SK-N-SH (cell line): ENCODE results near the gene ANO6. TPM values are rescaled to one million over a fixed set of nuclear protein-coding genes. Genes with fewer than 3 reads are reported as not detected.

ENCODE experiments used
- CTCF ChIA-PET: fragments of 300-600, 350-600 bp; formaldehyde crosslinking; extraction: SDS; loops from one replicate; lab custom pipeline; 2021; lab: Yijun Ruan, JAX
- POLR2A ChIA-PET: fragments of 350-600 bp; sonication (Branson Sonifier 250); formaldehyde crosslinking; extraction: SDS; loops from one replicate; lab custom pipeline; 2020; ENCODE audit warnings: antibody characterized with exemption, inconsistent platforms; lab: Yijun Ruan, JAX
- DNase-seq: peaks from one replicate; pipeline ENCODE4 v3.0.0; 2012
- H2AFZ ChIP-seq: fragments of 200-600 bp; sonication (generic); 2 replicates; pipeline ENCODE4 v1.8.1; 2016; ENCODE audit warnings: antibody characterized with exemption, mild to moderate bottlenecking, low read depth
- H3F3A ChIP-seq: fragments of 200-600 bp; sonication (generic); replicated peaks from 2 replicates; pipeline ENCODE3; 2016; ENCODE audit warnings: antibody characterized with exemption, mild to moderate bottlenecking; ENCODE audit not compliant: insufficient read depth
- H3K27ac ChIP-seq, 2 experiments: fragments of 200-500 bp in 1 of 2; fragments of 200-600 bp in 1 of 2; sonication (Bioruptor generic) in 1 of 2; sonication (generic), shearing (Covaris generic) in 1 of 2; 2 replicates each; pipeline versions ENCODE4 v1.5.1 to v1.6.1; 2014 to 2016; ENCODE audit warnings: low read depth in 2 of 2, inconsistent platforms in 1 of 2, low read length in 1 of 2, mild to moderate bottlenecking in 1 of 2, mixed read lengths in 1 of 2
- H3K27me3 ChIP-seq: fragments of 200-600 bp; sonication (generic), shearing (Covaris generic); 2 replicates; pipeline ENCODE4 v1.6.1; 2016; ENCODE audit warnings: mixed run types; ENCODE audit not compliant: insufficient read depth
- H3K36me3 ChIP-seq, 2 experiments: fragments of 200-500 bp in 1 of 2; fragments of 200-600 bp in 1 of 2; sonication (Bioruptor generic) in 1 of 2; sonication (generic) in 1 of 2; replicated peaks in 1 of 2; 2 replicates each; pipeline versions ENCODE3 to v1.5.1; 2014 to 2016; ENCODE audit warnings: low read length in 1 of 2, mild to moderate bottlenecking in 1 of 2; ENCODE audit not compliant: insufficient read depth in 2 of 2, control insufficient read depth in 1 of 2
- H3K4me1 ChIP-seq, 2 experiments: fragments of 200-500 bp in 1 of 2; fragments of 200-600 bp in 1 of 2; sonication (Bioruptor generic) in 1 of 2; sonication (generic), shearing (Covaris generic) in 1 of 2; 2 replicates each; pipeline versions ENCODE4 v1.5.1 to v1.6.1; 2014 to 2016; ENCODE audit warnings: low read depth in 1 of 2, low read length in 1 of 2, mixed run types in 1 of 2; ENCODE audit not compliant: insufficient read depth in 2 of 2, control insufficient read depth in 1 of 2
- H3K4me2 ChIP-seq: fragments of 200-600 bp; sonication (generic), shearing (Covaris generic); 2 replicates; pipeline ENCODE4 v1.6.1; 2017; ENCODE audit warnings: mixed run types
- H3K4me3 ChIP-seq, 2 experiments: fragments of 200-500 bp in 1 of 2; fragments of 200-600 bp in 1 of 2; sonication (Bioruptor generic) in 1 of 2; sonication (generic), shearing (Covaris generic) in 1 of 2; 2 replicates each; pipeline versions ENCODE4 v1.5.1 to v1.8.1; 2014 to 2016; ENCODE audit warnings: low read depth in 2 of 2, inconsistent platforms in 1 of 2, low read length in 1 of 2, mild to moderate bottlenecking in 1 of 2, mixed read lengths in 1 of 2, moderate library complexity in 1 of 2
- H3K79me2 ChIP-seq: fragments of 200-600 bp; sonication (generic); 2 replicates; pipeline ENCODE4 v1.8.1; 2017; ENCODE audit warnings: mild to moderate bottlenecking; ENCODE audit not compliant: insufficient read depth
- H3K9ac ChIP-seq: fragments of 200-600 bp; sonication (generic); 2 replicates; pipeline ENCODE4 v1.6.1; 2017; ENCODE audit warnings: mixed run types
- H3K9me2 ChIP-seq: fragments of 200-600 bp; sonication (generic); 2 replicates; pipeline ENCODE4 v1.6.1; 2017; ENCODE audit warnings: mixed run types
- H3K9me3 ChIP-seq: fragments of 200-600 bp; sonication (generic); 2 replicates; pipeline ENCODE4 v1.6.1; 2017; ENCODE audit warnings: mixed run types, mild to moderate bottlenecking, moderate library complexity
- H4K20me1 ChIP-seq: fragments of 200-600 bp; sonication (generic); 2 replicates; pipeline ENCODE4 v1.6.1; 2017; ENCODE audit warnings: mild to moderate bottlenecking, mixed run types; ENCODE audit not compliant: insufficient read depth
- CHD2 ChIP-seq: fragments of 150-350 bp; IDR thresholded peaks from 2 replicates; pipeline ENCODE4 v1.6.1; 2018; ENCODE audit warnings: low read length; ENCODE audit not compliant: partially characterized antibody
- ELF1 ChIP-seq: IDR thresholded peaks from 2 replicates; pipeline ENCODE4 v1.4.0; 2012
- FOSL2 ChIP-seq: IDR thresholded peaks from 2 replicates; pipeline ENCODE4 v1.4.0; 2012; ENCODE audit warnings: low read depth, mild to moderate bottlenecking, moderate library complexity, borderline replicate concordance
- GATA2 ChIP-seq: sonication (generic); formaldehyde crosslinking; IDR thresholded peaks from 2 replicates; pipeline ENCODE4 v1.5.0; 2020; ENCODE audit warnings: mild to moderate bottlenecking, missing genetic modification reagents
- JUND ChIP-seq: IDR thresholded peaks from 2 replicates; pipeline ENCODE4 v1.4.0; 2012
- MEF2A ChIP-seq: IDR thresholded peaks from 2 replicates; pipeline ENCODE4 v1.4.0; 2012; ENCODE audit warnings: low read depth, borderline replicate concordance
- MXI1 ChIP-seq: IDR thresholded peaks from 2 replicates; pipeline ENCODE4 v1.6.1; 2012; ENCODE audit warnings: mild to moderate bottlenecking, low read depth, low read length, improper control_type of control experiment
- NFIC ChIP-seq: IDR thresholded peaks from 2 replicates; pipeline ENCODE4 v1.4.0; 2012; ENCODE audit warnings: borderline replicate concordance
- NRF1 ChIP-seq: IDR thresholded peaks from 2 replicates; pipeline ENCODE4 v1.6.1; 2012; ENCODE audit warnings: low read depth, mild to moderate bottlenecking, low read length
- POLR2AphosphoS5 ChIP-seq: IDR thresholded peaks from 2 replicates; pipeline ENCODE4 v1.6.1; 2012; ENCODE audit warnings: low read depth, low read length
- RAD21 ChIP-seq: IDR thresholded peaks from 2 replicates; pipeline ENCODE4 v1.6.1; 2012; ENCODE audit warnings: mild to moderate bottlenecking, low read length
- RXRA ChIP-seq: IDR thresholded peaks from 2 replicates; pipeline ENCODE4 v1.4.0; 2012; ENCODE audit warnings: low read depth, mild to moderate bottlenecking, borderline replicate concordance
- SMC3 ChIP-seq: IDR thresholded peaks from 2 replicates; pipeline ENCODE4 v1.6.1; 2012; ENCODE audit warnings: low read depth, low read length, improper control_type of control experiment
- TEAD4 ChIP-seq: IDR thresholded peaks from 2 replicates; pipeline ENCODE4 v1.4.0; 2012; ENCODE audit warnings: mild to moderate bottlenecking, borderline replicate concordance; ENCODE audit not compliant: insufficient read depth
- WGBS: methylation state at CpG from one replicate; pipeline ENCODE4 v1.1.6; 2017; ENCODE audit warnings: low lambda C conversion rate; 5-methylcytosine and 5-hydroxymethylcytosine counted together
- polyA plus RNA-seq, 3 experiments: library from polyadenylated mRNA; depleted of rRNA; stranded (reverse); fragments of >200 nt; gene quantifications; 2 replicates each; pipeline ENCODE4 v1.2.3, GENCODE V29; 2012
- TF ChIP-seq, protein P1 (sequence below): fragments of 150-350 bp; IDR thresholded peaks from 2 replicates; pipeline ENCODE4 v1.6.1; 2017; ENCODE audit warnings: antibody characterized with exemption, low read length, low read depth, borderline replicate concordance
- TF ChIP-seq, protein P2 (sequence below): fragments of 150-350 bp; IDR thresholded peaks from 2 replicates; pipeline ENCODE4 v1.6.1; 2016; ENCODE audit warnings: mild to moderate bottlenecking, low read depth, low read length
- TF ChIP-seq, protein P3 (sequence below): IDR thresholded peaks from 2 replicates; pipeline ENCODE4; 2012

Gene ANO6
- polyA plus RNA-seq, 1 of the 3 experiments (the other 2 are of a cell fraction) = 20.1 TPM

DNA sequence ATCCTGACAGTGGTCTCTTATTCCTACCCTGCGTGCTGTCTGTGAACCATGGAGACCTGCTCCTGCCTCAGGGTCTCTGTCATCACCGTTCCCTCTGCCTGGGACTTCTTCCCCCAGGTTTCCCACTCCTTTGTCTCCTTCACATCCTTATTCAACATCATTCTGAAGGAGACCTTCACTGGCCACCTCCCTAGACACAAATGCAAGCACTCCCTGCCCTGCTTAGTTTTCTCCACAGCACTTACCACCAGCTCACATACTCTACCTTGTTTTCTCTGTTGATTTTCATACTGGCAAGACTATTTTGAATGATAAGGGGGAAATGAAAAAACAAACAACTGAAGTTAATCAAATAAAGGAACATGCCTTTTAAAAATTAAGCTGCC is 192.8 kb downstream of the ANO6 start:
- no peak overlapping the region for H3K4me3 ChIP-seq
- H3K4me1 ChIP-seq = peaks cover 0 to 20% of the 10 kb centered on the region in 2 experiments; a peak in 2 of 4 replicates
- no peak overlapping the region for H2AFZ ChIP-seq
- peaks cover 80 to 82% of the 10 kb centered on the region in 2 experiments for H3K36me3 ChIP-seq
- no peak overlapping the region for H3K4me2 ChIP-seq
- no peaks in the 10 kb centered on the region for H4K20me1 ChIP-seq
- 94% methylated on average over 2 of the region's 2 CpGs for WGBS
- no peak overlapping the region for H3K9ac ChIP-seq
- H3K9me2 ChIP-seq = no peaks in the 10 kb centered on the region
- no peak for DNase-seq
- no peaks in the 10 kb centered on the region for H3K27me3 ChIP-seq
- no peak for TF ChIP-seq CHD2
- TF ChIP-seq MXI1 = no peak
- TF ChIP-seq ELF1 = no peak
- TF ChIP-seq RXRA = no peak
- no peak for TF ChIP-seq NFIC
- TF ChIP-seq GATA2 (CRISPR knock-in tag) = no peak
- no peak for TF ChIP-seq MEF2A
- TF ChIP-seq, protein P1, sequence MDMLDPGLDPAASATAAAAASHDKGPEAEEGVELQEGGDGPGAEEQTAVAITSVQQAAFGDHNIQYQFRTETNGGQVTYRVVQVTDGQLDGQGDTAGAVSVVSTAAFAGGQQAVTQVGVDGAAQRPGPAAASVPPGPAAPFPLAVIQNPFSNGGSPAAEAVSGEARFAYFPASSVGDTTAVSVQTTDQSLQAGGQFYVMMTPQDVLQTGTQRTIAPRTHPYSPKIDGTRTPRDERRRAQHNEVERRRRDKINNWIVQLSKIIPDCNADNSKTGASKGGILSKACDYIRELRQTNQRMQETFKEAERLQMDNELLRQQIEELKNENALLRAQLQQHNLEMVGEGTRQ = no peak
- TF ChIP-seq, protein P2, sequence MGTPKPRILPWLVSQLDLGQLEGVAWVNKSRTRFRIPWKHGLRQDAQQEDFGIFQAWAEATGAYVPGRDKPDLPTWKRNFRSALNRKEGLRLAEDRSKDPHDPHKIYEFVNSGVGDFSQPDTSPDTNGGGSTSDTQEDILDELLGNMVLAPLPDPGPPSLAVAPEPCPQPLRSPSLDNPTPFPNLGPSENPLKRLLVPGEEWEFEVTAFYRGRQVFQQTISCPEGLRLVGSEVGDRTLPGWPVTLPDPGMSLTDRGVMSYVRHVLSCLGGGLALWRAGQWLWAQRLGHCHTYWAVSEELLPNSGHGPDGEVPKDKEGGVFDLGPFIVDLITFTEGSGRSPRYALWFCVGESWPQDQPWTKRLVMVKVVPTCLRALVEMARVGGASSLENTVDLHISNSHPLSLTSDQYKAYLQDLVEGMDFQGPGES = no peak
- TF ChIP-seq POLR2AphosphoS5 = no peak
- no peak for TF ChIP-seq FOSL2
- no peak for TF ChIP-seq NRF1
- TF ChIP-seq SMC3 = no peak
- TF ChIP-seq JUND = no peak
- TF ChIP-seq RAD21 = no peak
- TF ChIP-seq TEAD4 = no peak
- TF ChIP-seq, protein P3, sequence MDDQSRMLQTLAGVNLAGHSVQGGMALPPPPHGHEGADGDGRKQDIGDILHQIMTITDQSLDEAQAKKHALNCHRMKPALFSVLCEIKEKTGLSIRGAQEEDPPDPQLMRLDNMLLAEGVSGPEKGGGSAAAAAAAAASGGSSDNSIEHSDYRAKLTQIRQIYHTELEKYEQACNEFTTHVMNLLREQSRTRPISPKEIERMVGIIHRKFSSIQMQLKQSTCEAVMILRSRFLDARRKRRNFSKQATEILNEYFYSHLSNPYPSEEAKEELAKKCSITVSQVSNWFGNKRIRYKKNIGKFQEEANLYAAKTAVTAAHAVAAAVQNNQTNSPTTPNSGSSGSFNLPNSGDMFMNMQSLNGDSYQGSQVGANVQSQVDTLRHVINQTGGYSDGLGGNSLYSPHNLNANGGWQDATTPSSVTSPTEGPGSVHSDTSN = no peak
- peaks cover 5% of the 10 kb centered on the region for H3F3A ChIP-seq
- CTCF ChIA-PET = interaction anchor here (0.8 to 1.8 kb wide), 4 partner anchors 10 to 140 kb away, joined by 3 to 8 read pairs (median 4); no protein-coding TSS in a partner anchor
- H3K27ac ChIP-seq = peak overlapping the region in 1 of 2 experiments; percentile 56; a peak in 1 of 4 replicates
- no peaks in the 10 kb centered on the region; the same call in 1 of the 2 replicates for H3K79me2 ChIP-seq
- POLR2A ChIA-PET = no interaction called here
- H3K9me3 ChIP-seq = no peaks in the 10 kb centered on the region
